Mammary epithelial cell (primary cell): Measurements from ENCODE around the gene GPR132.

ENCODE experiments used
- EZH2 ChIP-seq: IDR thresholded peaks from 2 replicates; pipeline ENCODE4 v1.6.1; 2012; ENCODE audit warnings: low read length, inconsistent platforms, borderline replicate concordance
- TF ChIP-seq, protein P1 (sequence below), 2 donors: IDR thresholded peaks in 1 of 2; conservative IDR thresholded peaks in 1 of 2; 2 replicates each; pipeline ENCODE4 v1.5.1; 2011 to 2012; ENCODE audit warnings: inconsistent platforms in 2 of 2, low read length in 2 of 2, mild to moderate bottlenecking in 2 of 2, control low read depth in 1 of 2, low read depth in 1 of 2; ENCODE audit not compliant: insufficient read depth in 1 of 2; ENCODE audit errors: extremely low read depth in 1 of 2

DNA sequence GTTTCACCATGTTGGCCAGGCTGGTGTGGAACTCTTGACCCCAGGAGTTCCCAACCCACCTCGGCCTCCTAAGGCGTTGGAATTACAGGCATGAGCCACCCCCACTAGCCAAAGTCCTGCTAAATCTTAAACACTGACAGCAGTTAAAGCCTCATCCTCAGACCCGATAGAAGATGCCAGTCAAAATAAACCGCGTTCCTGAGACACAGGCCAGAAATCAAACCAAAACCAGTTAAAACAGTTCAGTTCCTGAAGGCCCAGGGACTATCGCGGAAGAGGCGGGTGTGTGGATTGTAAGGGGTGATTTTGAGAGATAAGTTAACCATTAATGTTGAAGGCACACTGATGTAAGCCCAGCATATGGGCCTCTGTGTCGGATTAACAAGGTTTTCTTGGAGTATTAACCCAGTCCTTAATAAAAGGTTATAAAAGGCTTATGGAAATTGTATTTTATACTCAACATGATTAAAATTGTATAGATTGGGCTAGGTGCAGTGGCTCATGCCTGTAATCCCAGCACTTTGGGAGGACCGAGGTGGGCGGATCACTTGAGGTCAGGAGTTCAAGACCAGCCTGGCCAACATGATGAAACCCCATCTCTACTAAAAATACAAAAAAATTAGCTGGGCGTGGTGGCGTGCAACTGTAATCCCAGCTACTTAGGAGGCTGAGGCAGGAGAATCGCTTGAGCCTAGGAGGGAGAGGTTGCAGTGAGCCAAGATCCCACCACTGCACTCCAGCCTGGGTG is 25.6 kb downstream of the GPR132 start:
- no peak for TF ChIP-seq EZH2
- TF ChIP-seq, protein P1, sequence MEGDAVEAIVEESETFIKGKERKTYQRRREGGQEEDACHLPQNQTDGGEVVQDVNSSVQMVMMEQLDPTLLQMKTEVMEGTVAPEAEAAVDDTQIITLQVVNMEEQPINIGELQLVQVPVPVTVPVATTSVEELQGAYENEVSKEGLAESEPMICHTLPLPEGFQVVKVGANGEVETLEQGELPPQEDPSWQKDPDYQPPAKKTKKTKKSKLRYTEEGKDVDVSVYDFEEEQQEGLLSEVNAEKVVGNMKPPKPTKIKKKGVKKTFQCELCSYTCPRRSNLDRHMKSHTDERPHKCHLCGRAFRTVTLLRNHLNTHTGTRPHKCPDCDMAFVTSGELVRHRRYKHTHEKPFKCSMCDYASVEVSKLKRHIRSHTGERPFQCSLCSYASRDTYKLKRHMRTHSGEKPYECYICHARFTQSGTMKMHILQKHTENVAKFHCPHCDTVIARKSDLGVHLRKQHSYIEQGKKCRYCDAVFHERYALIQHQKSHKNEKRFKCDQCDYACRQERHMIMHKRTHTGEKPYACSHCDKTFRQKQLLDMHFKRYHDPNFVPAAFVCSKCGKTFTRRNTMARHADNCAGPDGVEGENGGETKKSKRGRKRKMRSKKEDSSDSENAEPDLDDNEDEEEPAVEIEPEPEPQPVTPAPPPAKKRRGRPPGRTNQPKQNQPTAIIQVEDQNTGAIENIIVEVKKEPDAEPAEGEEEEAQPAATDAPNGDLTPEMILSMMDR (conservative IDR thresholded peaks at IDR 0.05 in 1 of 2, IDR thresholded peaks at IDR 0.05 in 1 of 2; ENCODE audit: extremely low read depth in 1 of 2, insufficient read depth in 1 of 2, low read depth in 1 of 2, low read length in 2 of 2): no peak
